ENCODE measurements around the gene GAS2. TPM values are rescaled to one million over a fixed set of nuclear protein-coding genes. Genes with fewer than 3 reads are reported as not detected.
A peak's percentile ranks its signal among the peaks of the same experiment; 100 is the strongest.

The GAS2 gene
- total and polyA plus RNA-seq, 2 of the 4 experiments (the other 2 are of a cell fraction), result 0.51 to 0.90 TPM

- Histone ChIP-seq H4K91ac (ENCODE audit: insufficient read depth, low read depth, low read length) (no peak overlapping the region), H3K9ac (ENCODE audit: low read depth, low read length) (no peak overlapping the region), H3K79me1 (ENCODE audit: low read depth in 1 of 2, low read length in 2 of 2) (peaks cover 4 to 12% of the 10 kb centered on the region in 2 experiments; a peak in 3 of 4 replicates), H3K4me1 (ENCODE audit: control insufficient read depth, insufficient read depth, low read length) (no peaks in the 10 kb centered on the region), H4K5ac (ENCODE audit: low read depth, low read length) (peak overlapping the region; percentile 78; the same call in 1 of the 2 replicates), H2AFZ (replicated peaks; ENCODE audit: low read length, poor library complexity) (no peak overlapping the region), H2AK5ac (ENCODE audit: low read depth, low read length) (no peak overlapping the region), H3K27me3 (ENCODE audit: control insufficient read depth, insufficient read depth, low read length) (no peaks in the 10 kb centered on the region), H3K56ac (ENCODE audit: extremely low read depth, insufficient read depth, low read length) (no peak overlapping the region), H3K36me3 (ENCODE audit: control insufficient read depth, insufficient read depth, low read length) (no peaks in the 10 kb centered on the region), H3K14ac (replicated peaks; ENCODE audit: low read depth, low read length) (peak overlapping the region; percentile 33; the same call in 1 of the 2 replicates), H2BK5ac (ENCODE audit: low read depth, low read length, poor library complexity, severe bottlenecking) (no peak overlapping the region), H3K4me2 (ENCODE audit: low read depth, low read length) (no peak overlapping the region), H3K9me3 (ENCODE audit: control insufficient read depth, insufficient read depth, low read length) (no peaks in the 10 kb centered on the region), H2BK20ac (ENCODE audit: low read depth, low read length) (no peak overlapping the region), H3K4me3 (ENCODE audit: insufficient read depth, low read depth, low read length) (no peak overlapping the region), H3K23ac (ENCODE audit: low read depth, low read length) (no peak overlapping the region; the same call in 1 of the 2 replicates), H2BK120ac (ENCODE audit: low read depth, low read length) (no peak overlapping the region), H3K4ac (ENCODE audit: low read depth, low read length) (no peak overlapping the region), H2BK15ac (ENCODE audit: low read depth, low read length) (no peak overlapping the region), H3K27ac (ENCODE audit: insufficient read depth, low read length) (no peak overlapping the region), H2AK9ac (replicated peaks; ENCODE audit: low read depth, low read length, poor library complexity) (no peak overlapping the region), H3K18ac (ENCODE audit: low read depth, low read length) (no peak overlapping the region), H4K20me1 (ENCODE audit: insufficient read depth, low read length) (no peaks in the 10 kb centered on the region), H3K9me1 (ENCODE audit: insufficient read depth, low read length) (no peaks in the 10 kb centered on the region), H4K8ac (ENCODE audit: low read depth in 2 of 2, low read length in 2 of 2) (peak overlapping the region; percentile 76 to 87)
- ATAC-seq (ENCODE audit: low read depth) (no peak), DNase-seq (no peak)
- no TSS peak for BruUV-seq (replicated peaks)
- dilution Hi-C loops (cut with HindIII; ENCODE audit: low sequenced_read_pairs, unreplicated experiment), result no loop called here
- in situ Hi-C loops (cut with MboI; ENCODE audit: low sequenced_read_pairs), result no loop called here
- intact Hi-C loops (cut with micrococcal nuclease), result loop anchor here (5.0 kb wide), 1 partner anchor 201 kb away; the partner anchor contains the start of gene SVIP
- ChIA-PET CTCF (interaction anchor here (0.7 kb wide), 1 partner anchor 104 kb away, joined by 5 read pairs; no protein-coding TSS in a partner anchor), POLR2A (ENCODE audit: unreplicated experiment) (no interaction called here)
- TF ChIP-seq MAFK (IDR thresholded peaks at IDR 0.05; ENCODE audit: low read depth, low read length) (no peak), RCOR1 (IDR thresholded peaks at IDR 0.05; ENCODE audit: insufficient replicate concordance, low read length) (no peak), RFX5 (IDR thresholded peaks at IDR 0.05; ENCODE audit: low read depth, low read length) (no peak), SMC3 (IDR thresholded peaks at IDR 0.05; ENCODE audit: low read depth, low read length) (no peak), CTCF (conservative IDR thresholded peaks at IDR 0.05; ENCODE audit: low read depth, low read length) (no peak), NFE2L2 (IDR thresholded peaks at IDR 0.05; ENCODE audit: low read depth, low read length) (no peak)
- TF ChIP-seq, protein P1, sequence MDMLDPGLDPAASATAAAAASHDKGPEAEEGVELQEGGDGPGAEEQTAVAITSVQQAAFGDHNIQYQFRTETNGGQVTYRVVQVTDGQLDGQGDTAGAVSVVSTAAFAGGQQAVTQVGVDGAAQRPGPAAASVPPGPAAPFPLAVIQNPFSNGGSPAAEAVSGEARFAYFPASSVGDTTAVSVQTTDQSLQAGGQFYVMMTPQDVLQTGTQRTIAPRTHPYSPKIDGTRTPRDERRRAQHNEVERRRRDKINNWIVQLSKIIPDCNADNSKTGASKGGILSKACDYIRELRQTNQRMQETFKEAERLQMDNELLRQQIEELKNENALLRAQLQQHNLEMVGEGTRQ (IDR thresholded peaks at IDR 0.05; ENCODE audit: low read depth, low read length), result no peak
- WGBS, 2 experiments (ENCODE audit: extremely low coverage in 2 of 2, insufficient read length in 1 of 2), result 100% methylated on average over 3 of the region's 14 CpGs; no CpG with 5 or more reads in 1 of the 2 experiments
Measured at GRCh38 chr11:22626573-22627239, 39.7 kb upstream of the GAS2 start.

All from IMR-90 (cell line).